Retina (tissue), 1 donor: ENCODE results near the gene HIC1.

Experiments used
- DNase-seq: peaks from one replicate; pipeline ENCODE4 v3.0.0-alpha.2; 2016

HIC1 gene

GRCh38 chr17:2107050-2107449, 52.1 kb downstream of the HIC1 start:
- DNase-seq: no peak

- DNase-seq: no peak
These were observed 52.6 kb downstream of the HIC1 start for GRCh38 chr17:2107506-2107905.

- no peak for DNase-seq
These were observed 53.3 kb downstream of the HIC1 start for GRCh38 chr17:2108170-2108569.

DNA sequence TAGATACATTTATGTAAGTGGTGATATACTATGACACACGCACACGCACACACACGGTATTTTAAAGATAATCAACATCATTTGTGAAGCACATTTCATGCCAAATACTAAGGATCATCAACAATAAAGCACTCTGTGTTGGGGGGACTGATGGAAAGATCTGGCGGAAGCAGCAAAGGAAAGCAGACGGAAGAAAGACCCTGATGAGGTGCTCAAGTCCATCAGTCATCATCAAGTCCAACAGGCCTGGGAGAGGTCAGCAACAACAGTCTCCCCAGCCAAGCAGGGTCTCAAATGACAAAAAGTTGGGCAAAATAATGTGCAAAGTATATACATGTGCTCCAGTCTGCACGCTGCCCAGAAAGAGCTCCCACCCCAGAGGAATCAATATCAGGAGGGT, 55.5 kb downstream of the HIC1 start:
- DNase-seq: no peak

GRCh38 chr17:2111691-2112090, 56.8 kb downstream of the HIC1 start:
- no peak for DNase-seq
